SHP77 treated with DMSO at 0.1 percent for 48 hours (cell line): ENCODE data around the gene ISG15.
"Not testable (repeated sequence)": the region's sequence is repeated elsewhere in the genome, so short reads cannot be mapped to it uniquely, and the experiment has no call there.

Source experiments
- DNase-seq: peaks from one replicate; lab custom pipeline; 2025; lab: John Stamatoyannopoulos, UW

The ISG15 gene

GRCh38 chr1:995665-996633 lies 17.3 kb upstream of the ISG15 start:
- no peak for DNase-seq

GRCh38 chr1:996851-997712 lies 16.2 kb upstream of the ISG15 start:
- no peak for DNase-seq

DNA sequence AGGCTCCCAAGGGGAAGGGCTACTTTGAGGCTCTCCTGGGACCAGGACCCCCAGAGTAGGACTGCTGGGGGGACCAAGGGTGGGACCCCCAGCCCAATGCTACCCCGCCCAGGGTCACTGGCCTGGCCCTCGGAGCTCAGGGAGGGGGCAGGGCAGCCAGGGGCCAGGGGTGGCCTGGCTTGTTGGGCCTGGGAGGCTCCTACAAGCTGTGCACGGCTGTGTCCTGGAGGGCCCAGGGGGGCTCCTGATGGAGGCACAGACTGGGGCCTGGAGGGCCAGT lies 15.6 kb upstream of the ISG15 start:
- no peak for DNase-seq

DNA sequence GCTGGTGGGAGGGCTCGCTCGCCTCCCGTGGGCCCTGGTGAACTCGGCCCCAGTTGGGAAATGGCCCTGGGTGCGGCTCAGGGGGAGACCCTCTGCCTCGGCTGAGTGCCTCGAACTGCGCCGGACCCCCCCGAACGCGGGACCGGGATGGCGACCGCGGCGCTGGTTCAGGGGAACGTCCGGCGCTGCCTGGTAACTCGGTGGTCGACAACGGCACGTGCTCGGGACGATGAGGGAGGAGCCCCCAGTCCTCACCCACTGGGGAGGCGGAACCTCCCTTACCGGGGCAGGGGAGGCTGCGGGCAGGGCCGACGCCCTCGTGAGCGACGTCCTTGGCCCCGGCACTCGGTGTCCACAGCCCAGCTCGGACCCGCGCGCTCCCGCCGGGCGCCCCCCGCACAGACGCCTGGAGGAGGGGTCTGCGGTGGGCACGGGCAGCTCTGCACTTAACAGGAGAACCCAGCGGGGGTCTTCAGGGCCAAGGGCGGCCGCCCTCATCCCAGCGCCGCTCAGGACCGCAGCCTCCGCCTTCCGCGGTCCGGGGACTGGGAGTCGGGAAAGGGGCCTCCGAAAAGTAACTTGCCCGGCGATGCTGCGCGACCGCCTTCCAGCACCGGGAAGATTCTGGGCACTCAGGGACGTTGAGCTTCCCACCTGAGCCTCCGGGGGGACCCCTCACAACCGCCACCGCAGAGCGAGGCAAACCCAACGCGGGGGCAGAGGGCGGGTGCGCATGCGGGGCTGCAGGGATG lies 15.1 kb upstream of the ISG15 start:
- DNase-seq, result no peak

GRCh38 chr1:998745-998994 lies 14.6 kb upstream of the ISG15 start:
- DNase-seq, result no peak

DNA sequence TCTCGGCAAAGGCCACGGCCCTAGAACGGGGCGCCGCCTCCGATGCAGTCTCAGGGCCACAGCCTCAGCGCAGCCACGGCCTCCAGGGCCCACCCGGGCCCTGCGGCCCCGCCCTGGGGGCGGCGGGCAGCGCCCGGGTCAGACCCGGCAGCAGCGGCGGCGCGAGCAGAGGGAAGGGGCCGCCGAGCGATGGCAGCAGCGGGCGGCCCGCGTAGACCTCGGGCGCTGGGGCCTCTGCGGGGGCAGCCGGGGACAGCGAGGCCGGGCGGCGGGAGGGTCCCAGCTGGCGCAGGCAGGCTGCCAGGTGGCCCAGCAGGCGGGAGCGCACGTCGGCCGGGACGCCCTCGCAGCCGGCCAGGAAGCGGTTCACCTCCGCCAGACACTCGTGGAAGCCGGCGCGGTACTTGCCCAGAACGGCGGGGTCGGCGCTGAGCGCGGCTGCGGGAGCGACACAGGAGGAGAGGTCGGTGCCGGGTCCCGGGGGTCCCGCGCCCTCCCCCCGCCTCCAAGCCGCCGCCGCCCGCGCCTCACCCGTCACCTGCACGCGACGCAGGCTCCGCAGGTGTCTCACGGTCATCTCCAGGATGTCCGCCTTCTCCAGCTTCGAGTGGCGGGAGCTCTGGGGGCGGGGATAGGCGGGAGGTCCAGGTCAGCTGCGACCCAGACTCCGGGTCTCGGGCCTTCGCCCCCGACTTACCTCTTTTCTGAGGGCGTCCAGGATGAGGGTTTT lies 14.1 kb upstream of the ISG15 start:
- DNase-seq, result no peak

DNA sequence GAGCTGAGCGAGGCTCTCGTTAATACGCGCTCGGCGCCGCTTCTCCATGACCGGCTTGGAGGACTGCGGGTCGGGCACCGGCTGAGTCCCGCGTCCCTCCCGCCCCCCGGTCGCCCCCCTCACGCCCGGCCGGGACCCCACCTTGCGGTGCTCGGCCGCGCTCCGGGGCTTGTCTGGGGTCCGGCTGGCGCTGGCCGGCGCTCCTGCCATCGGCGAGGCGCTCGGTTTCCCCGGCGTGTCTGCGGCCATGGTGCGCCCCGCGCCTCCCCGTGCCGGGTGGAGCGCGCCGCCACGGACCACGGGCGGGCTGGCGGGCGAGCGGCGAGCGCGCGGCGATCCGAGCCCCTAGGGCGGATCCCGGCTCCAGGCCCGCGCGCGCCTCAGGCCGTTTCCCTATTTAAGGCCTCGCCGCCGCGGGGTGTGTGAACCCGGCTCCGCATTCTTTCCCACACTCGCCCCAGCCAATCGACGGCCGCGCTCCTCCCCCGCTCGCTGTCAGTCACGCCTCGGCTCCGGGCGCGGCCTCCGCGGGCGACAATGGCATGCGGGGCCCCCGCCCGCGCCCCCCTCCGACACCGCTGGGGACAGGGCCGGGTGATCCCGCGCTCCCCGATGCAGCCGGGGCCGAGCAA lies 13.5 kb upstream of the ISG15 start, which contains the start of gene HES4:
HES4 (minus strand) TSS at position 373 of the 632 bp plus-strand sequence; CDS start at position 249, 124 bp downstream.
- DNase-seq, result no peak

DNA sequence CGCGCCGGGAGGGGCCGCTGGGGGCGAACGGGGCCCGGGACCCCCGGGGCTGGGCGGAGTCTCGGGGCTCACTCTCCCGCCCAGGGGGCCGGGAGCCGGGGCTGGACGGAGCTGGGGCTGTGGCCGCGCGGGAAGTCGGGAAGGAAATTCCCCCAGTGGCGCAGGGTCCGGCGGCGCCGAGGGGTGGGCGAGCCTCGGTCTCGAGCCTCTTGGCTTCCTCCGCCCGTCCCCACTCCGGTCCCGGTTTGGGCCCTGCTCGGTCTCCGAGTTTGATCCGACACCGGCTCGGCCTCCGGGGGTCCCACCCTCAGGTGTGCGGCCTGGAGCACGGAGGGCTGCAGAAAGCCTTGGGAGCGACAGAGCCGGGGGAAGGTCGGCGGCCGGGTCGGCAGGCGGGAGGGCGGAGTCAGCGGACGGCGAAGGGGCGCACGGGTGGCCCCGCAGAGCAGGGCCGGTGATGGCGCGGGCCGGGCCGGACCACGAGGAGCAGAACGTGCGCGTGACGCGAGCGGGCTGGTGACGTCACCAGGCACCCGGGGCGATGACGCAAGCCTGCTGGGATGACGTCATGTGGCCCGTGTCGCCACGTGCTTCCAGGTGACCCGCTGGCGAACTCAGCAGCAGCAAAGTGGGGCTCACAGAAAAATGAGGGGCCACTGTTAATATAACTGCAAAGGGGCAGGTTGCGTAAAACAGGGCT lies 12.8 kb upstream of the ISG15 start:
- DNase-seq, result no peak

- no peak for DNase-seq
Measured at GRCh38 chr1:1001057-1001783, 12.1 kb upstream of the ISG15 start.

- DNase-seq, result no peak
Measured at GRCh38 chr1:1003618-1004419, 9.5 kb upstream of the ISG15 start.

DNA sequence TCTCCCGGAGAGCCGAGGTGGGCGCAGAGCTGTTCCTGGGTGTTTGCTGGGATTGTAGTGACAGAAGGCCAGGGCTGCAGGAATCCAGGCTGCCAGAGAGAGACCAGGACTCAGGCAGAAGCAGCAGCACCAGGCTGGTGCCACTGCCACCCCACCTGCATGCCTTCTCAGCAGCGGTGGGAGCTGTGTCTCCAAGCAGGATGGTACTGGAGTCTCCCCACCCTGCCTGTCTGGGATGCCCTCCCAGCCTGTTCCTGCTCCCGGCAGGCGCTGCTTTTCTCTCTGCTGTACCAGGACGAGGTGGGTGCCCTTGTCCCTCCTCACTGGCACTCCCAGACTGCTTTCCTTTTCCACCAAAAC lies 8.9 kb upstream of the ISG15 start:
- no peak for DNase-seq

DNA sequence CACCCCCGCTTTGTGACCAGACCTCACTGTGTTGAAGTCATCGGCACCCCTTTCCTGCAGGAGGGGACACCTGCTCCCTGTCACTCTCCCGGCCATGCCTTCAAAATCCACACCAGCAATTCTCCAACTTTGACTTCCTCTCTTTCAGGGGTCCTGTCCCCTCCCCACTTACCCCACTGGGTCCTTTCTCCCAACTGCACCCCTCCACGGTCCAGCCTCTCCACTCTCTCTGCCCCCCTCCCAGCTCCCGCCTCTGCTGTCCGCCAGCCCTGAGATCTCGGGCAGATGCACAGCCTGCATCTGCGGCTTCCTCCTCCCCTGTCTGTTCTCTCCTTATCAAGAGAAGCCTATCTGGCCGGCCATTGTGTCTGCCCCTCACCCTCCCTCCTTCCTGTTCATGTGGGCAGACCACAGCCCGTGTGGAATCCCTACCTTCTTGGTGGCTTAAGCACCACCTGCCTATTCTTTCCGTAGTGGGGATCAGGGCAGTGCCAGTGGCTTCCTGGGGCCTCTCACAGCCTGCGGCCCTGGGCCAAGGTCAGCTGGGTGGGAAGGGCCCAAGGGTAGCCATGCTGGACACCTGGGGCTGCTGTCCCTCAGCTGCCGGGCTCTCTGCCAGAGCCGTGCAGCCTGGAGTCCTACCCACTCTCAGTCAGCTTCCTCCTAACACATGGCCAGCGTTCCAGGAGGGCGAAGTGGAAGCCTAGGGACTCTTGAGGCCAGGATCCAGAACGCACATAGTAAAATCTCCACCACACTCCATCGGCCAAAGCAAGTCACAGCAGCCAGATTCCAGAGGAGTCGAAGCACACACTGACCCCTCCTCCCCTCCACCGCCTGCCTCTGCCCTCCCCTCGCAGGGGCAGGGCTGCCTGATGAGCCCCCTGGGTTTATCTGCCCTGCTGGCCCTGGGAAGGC lies 8.3 kb upstream of the ISG15 start:
- no peak for DNase-seq

- DNase-seq, result no peak
Measured at GRCh38 chr1:1005774-1006304, 7.5 kb upstream of the ISG15 start.

DNA sequence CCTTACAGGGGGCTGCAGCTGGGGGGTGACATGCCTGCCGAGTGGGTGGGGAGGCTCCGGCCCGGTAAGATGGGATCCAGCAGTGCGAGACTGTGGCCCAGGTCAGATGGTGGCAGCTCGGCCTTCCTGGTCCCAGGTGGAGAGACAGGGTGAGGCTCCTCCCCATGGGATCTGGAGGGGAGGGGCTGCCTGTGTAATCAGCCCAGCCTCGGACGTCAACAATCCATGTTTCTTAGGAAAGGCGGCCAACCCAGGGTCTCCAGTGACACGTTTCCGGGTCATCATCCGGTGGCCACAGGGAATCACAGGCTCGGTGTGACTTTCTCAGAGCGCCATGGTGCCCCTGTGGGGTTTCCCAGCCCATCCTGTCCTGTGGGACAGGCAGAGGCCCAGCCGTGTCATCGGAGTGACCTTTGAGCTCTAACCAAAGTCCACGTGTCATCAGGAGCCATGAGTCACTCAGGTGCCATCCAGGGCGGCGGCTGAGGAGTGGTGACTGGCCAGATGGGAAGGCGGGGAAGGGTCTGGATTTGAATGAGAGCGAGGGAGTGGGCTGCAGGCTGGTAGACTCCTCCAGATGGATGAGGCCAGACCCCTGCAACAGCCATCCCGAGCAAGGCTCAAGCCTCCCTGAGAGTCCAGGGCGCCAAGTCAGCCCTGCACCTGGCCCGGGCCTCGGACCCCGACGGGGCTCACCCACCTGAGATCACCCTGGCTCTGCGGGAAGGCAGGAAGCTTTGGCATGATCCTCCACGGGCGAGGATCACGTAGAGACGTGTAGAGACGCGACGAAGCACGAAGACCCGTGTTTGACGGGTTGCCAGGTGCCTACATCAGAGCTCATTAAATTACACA lies 6.8 kb upstream of the ISG15 start:
- no peak for DNase-seq

DNA sequence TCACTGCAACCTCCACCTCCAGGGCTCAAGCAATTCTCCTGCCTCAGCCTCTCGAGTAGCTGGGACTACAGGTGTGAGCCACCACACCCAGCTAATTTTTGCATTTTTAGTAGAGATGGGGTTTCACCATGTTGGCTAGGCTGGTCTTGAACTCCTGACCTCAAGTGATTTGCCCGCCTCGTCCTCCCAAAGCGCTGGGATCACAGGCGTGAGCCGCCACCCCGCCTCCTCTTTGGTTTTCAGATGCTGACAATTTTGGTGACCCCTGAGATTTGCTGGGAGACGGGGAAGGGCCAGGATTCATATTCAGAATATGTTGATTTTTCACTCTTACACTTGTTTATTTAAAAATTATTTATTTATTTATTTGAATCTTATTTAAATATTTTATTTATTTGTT lies 3.2 kb upstream of the ISG15 start:
- not testable (repeated sequence) for DNase-seq

DNA sequence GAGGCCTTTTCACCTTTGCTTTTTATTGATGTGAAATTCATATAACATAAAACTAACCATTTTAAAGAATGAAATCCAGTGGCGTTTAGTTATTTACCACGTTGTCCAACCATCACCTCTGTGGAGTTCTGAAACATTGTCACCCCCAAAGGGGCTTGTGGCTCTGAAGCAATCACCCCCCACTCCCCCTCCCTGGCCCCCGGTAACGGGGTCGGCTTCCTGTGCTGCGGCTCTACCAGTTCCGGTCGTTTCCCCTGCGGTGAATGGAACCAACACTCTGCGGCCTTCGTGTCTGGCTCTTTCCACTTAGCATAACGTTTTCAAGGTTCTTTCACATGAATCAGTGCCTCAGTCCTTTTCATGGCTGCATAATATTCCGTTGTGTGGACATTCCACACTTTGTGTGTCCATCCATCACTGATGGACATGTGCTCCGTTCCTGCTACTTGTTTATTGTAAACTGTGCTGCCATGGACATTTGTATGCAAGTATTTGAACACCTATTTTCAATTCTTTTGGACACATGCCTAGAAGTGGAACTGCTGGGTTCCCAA lies 1.8 kb upstream of the ISG15 start:
- no peak for DNase-seq

GRCh38 chr1:1012736-1013104 lies 577 bp upstream of the ISG15 start:
- DNase-seq, result not testable (repeated sequence)
